Stomach (tissue), 4 donors: ENCODE results near the gene HSPB6.

Experiments used
- POLR2A ChIP-seq, 4 donors: fragments of 450-650 bp; IDR thresholded peaks; one replicate each; pipeline ENCODE4 v1.6.1; 2016; ENCODE audit warnings: antibody characterized with exemption in 4 of 4, control low read depth in 2 of 4, mild to moderate bottlenecking in 1 of 4, moderate library complexity in 1 of 4
- TF ChIP-seq, protein P1 (sequence below), 7 experiments: fragments of 450-650 bp in 4 of 7; fragments of 200-600 bp in 3 of 7; sonication (generic) in 3 of 7; IDR thresholded peaks; one replicate each; pipeline ENCODE4 v1.5.1; 2016 to 2019; ENCODE audit warnings: antibody characterized with exemption in 7 of 7, control low read depth in 2 of 7, mild to moderate bottlenecking in 1 of 7

DNA sequence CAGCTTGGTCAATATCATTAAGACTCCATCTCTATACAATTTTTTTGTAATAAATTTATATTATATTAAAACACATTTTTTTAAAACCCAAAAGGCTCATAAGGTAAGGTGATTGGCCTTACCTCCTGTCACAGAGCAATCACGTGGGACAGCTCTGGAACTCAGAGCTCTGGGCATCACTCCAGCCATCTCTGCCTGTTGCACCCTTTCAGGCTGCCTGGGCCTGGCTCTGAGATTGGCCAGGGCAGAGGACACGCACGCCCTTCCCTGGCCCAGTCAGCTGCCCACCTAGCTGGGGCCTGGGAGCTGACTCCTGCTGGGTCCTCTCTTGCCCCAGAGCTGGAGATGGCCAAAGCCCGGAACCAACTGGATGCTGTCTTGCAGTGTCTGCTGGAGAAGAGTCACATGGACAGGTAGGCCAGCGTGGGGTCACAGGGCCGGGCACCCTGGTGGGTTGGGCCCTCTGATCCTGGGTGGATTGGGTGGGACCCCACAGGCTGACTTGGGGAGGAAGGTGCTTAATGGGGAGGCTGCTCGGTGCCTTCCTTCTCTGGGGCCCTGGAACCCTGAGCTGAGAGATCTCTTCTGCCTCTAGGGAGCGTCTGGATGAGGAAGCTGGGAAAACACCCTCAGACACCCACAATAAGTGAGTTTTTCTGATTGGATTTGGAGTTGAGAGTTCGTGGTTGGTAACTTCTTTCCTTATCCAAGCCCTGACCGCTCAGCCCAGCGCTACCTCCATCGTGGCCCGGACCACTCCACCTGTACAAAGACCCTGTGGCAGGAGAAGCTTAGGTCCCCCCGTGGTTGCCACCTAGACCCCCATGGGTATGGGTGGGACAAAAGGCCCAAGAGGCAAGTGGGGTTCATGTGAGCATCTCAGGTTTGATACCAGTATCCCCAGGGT lies 4.7 kb downstream of the HSPB6 start:
- no peak for TF ChIP-seq POLR2A (IDR thresholded peaks at IDR 0.05)
- TF ChIP-seq, protein P1, sequence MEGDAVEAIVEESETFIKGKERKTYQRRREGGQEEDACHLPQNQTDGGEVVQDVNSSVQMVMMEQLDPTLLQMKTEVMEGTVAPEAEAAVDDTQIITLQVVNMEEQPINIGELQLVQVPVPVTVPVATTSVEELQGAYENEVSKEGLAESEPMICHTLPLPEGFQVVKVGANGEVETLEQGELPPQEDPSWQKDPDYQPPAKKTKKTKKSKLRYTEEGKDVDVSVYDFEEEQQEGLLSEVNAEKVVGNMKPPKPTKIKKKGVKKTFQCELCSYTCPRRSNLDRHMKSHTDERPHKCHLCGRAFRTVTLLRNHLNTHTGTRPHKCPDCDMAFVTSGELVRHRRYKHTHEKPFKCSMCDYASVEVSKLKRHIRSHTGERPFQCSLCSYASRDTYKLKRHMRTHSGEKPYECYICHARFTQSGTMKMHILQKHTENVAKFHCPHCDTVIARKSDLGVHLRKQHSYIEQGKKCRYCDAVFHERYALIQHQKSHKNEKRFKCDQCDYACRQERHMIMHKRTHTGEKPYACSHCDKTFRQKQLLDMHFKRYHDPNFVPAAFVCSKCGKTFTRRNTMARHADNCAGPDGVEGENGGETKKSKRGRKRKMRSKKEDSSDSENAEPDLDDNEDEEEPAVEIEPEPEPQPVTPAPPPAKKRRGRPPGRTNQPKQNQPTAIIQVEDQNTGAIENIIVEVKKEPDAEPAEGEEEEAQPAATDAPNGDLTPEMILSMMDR (IDR thresholded peaks at IDR 0.05) = no peak
